ENCODE data around the gene PIEZO2.

The PIEZO2 gene

GRCh38 chr18:11112286-11112685, 37.1 kb downstream of the PIEZO2 start:
- H3K27ac ChIP-seq: no peak overlapping the region
- no peak for TF ChIP-seq ZFX (IDR thresholded peaks at IDR 0.05)
- TF ChIP-seq, protein P1, sequence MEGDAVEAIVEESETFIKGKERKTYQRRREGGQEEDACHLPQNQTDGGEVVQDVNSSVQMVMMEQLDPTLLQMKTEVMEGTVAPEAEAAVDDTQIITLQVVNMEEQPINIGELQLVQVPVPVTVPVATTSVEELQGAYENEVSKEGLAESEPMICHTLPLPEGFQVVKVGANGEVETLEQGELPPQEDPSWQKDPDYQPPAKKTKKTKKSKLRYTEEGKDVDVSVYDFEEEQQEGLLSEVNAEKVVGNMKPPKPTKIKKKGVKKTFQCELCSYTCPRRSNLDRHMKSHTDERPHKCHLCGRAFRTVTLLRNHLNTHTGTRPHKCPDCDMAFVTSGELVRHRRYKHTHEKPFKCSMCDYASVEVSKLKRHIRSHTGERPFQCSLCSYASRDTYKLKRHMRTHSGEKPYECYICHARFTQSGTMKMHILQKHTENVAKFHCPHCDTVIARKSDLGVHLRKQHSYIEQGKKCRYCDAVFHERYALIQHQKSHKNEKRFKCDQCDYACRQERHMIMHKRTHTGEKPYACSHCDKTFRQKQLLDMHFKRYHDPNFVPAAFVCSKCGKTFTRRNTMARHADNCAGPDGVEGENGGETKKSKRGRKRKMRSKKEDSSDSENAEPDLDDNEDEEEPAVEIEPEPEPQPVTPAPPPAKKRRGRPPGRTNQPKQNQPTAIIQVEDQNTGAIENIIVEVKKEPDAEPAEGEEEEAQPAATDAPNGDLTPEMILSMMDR (conservative IDR thresholded peaks at IDR 0.05): no peak

GRCh38 chr18:11110509-11110908, 38.9 kb downstream of the PIEZO2 start:
- H3K27ac ChIP-seq: no peak overlapping the region

GRCh38 chr18:11108947-11109346, 40.4 kb downstream of the PIEZO2 start:
- H3K27ac ChIP-seq: no peak overlapping the region
- no peak for TF ChIP-seq ZFX (IDR thresholded peaks at IDR 0.05)
- TF ChIP-seq, protein P1 (conservative IDR thresholded peaks at IDR 0.05): no peak

More at GRCh38 chr18:11110509-11110908, 38.9 kb downstream of the PIEZO2 start:
- no peak for TF ChIP-seq ZFX (IDR thresholded peaks at IDR 0.05)
- TF ChIP-seq, protein P1 (conservative IDR thresholded peaks at IDR 0.05): no peak

GRCh38 chr18:11106894-11107293, 42.5 kb downstream of the PIEZO2 start:
- H3K27ac ChIP-seq: no peak overlapping the region
- TF ChIP-seq, protein P1 (conservative IDR thresholded peaks at IDR 0.05): no peak
- no peak for TF ChIP-seq ZFX (IDR thresholded peaks at IDR 0.05)

- H3K27ac ChIP-seq: no peak overlapping the region
- no peak for TF ChIP-seq ZFX (IDR thresholded peaks at IDR 0.05)
- TF ChIP-seq, protein P1 (conservative IDR thresholded peaks at IDR 0.05): no peak
These were observed 43.9 kb downstream of the PIEZO2 start for GRCh38 chr18:11105463-11105862.

DNA sequence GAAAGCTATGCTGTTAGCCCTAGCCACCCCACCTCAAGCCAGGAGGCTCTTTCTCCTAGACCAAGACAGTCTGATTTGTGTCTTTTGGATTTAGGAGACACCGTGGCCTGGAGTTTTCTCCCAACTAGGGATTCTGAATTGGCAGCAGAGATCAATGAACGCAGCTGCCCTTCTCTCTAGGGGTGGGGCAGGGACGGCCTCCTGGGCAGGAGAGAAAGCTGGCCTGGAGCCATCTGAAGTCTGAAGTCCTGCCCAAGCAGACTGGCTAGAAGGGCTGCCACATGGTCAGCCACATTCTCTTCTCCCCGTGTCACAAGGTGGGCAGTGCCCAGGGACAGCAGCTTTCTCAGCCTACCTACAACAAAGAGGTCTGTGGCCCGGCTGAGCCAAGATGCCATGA, 45.1 kb downstream of the PIEZO2 start:
- TF ChIP-seq, protein P1 (conservative IDR thresholded peaks at IDR 0.05): no peak
- no peak for TF ChIP-seq ZFX (IDR thresholded peaks at IDR 0.05)
- no peak overlapping the region for H3K27ac ChIP-seq

- TF ChIP-seq, protein P1 (conservative IDR thresholded peaks at IDR 0.05): no peak
- no peak for TF ChIP-seq ZFX (IDR thresholded peaks at IDR 0.05)
- no peak overlapping the region for H3K27ac ChIP-seq
These were observed 52.3 kb downstream of the PIEZO2 start for GRCh38 chr18:11096839-11097750.

All from C4-2B (cell line).